Endothelial cell of umbilical vein (primary cell): ENCODE results near the gene ATP6V0E2. TPM values are rescaled to one million over a fixed set of nuclear protein-coding genes. Genes with fewer than 3 reads are reported as not detected.

Source experiments
- BruUV-seq: library from RNA; stranded (reverse); fragments of 400-500 nt; replicated peaks from 2 replicates; lab custom pipeline; 2021; lab: Mats Ljungman, UMichigan
- CTCF ChIA-PET: fragments of 300-600, 350-600 bp; sonication (Branson Sonifier 250); formaldehyde crosslinking; loops from one replicate; lab custom pipeline; 2021; ENCODE audit warnings: antibody characterized with exemption, inconsistent platforms; lab: Charles Lee
- POLR2A ChIA-PET: fragments of 300-600, 350-600 bp; sonication (Branson Sonifier 250); formaldehyde crosslinking; loops from one replicate; lab custom pipeline; 2021; ENCODE audit warnings: antibody characterized with exemption, inconsistent platforms; lab: Charles Lee
- DNase-seq: peaks from one replicate; pipeline ENCODE4 v3.0.0-alpha.2; 2011; ENCODE audit warnings: low read depth, low spot score
- FAIRE-seq: peaks from 2 replicates; lab custom pipeline; 2011; peaks lifted over from hg19 to GRCh38; lab: Jason Lieb, UNC
- H2AFZ ChIP-seq: 2 replicates; pipeline ENCODE4 v1.6.0; 2012; ENCODE audit warnings: low read depth, low read length, control low read depth, inconsistent platforms
- H3K27ac ChIP-seq: 2 replicates; pipeline ENCODE4 v1.5.1; 2011; ENCODE audit warnings: low read depth, mild to moderate bottlenecking, control low read depth, low read length, moderate library complexity; ENCODE audit not compliant: insufficient read depth
- H3K27me3 ChIP-seq, 2 experiments: 2 replicates each; pipeline versions ENCODE4 v1.6.0 to v1.6.1; 2011; ENCODE audit warnings: low read length in 2 of 2, mixed read lengths in 1 of 2; ENCODE audit not compliant: control insufficient read depth in 2 of 2, insufficient read depth in 2 of 2
- H3K36me3 ChIP-seq, 2 experiments: 2 replicates in 1 of 2; 3 replicates in 1 of 2; pipeline ENCODE4 v1.5.1; 2011; ENCODE audit warnings: low read length in 2 of 2, mild to moderate bottlenecking in 1 of 2, moderate library complexity in 1 of 2; ENCODE audit not compliant: control insufficient read depth in 2 of 2, insufficient read depth in 2 of 2; ENCODE audit errors: extremely low read depth in 1 of 2
- H3K4me1 ChIP-seq: 3 replicates; pipeline ENCODE4 v1.5.1; 2011; ENCODE audit warnings: mild to moderate bottlenecking, low read length; ENCODE audit not compliant: control insufficient read depth, insufficient read depth; ENCODE audit errors: extremely low read depth
- H3K4me2 ChIP-seq: 2 replicates; pipeline ENCODE4 v1.6.1; 2011; ENCODE audit warnings: low read length, control low read depth, mixed read lengths; ENCODE audit not compliant: insufficient read depth
- H3K4me3 ChIP-seq, 3 experiments: fragments of 200-600 bp in 1 of 3; sonication (generic), shearing (Covaris generic) in 1 of 3; replicated peaks in 1 of 3; 2 replicates each; pipeline ENCODE4 v1.5.1; 2011 to 2016; ENCODE audit warnings: control low read depth in 3 of 3, low read length in 3 of 3, mild to moderate bottlenecking in 2 of 3, inconsistent platforms in 1 of 3, low read depth in 1 of 3, moderate library complexity in 1 of 3; ENCODE audit not compliant: insufficient read depth in 1 of 3
- H3K79me2 ChIP-seq: 2 replicates; pipeline ENCODE4 v1.6.0; 2012; ENCODE audit warnings: low read length, inconsistent platforms; ENCODE audit not compliant: control insufficient read depth, insufficient read depth
- H3K9ac ChIP-seq: replicated peaks from 2 replicates; pipeline ENCODE3; 2011; ENCODE audit warnings: low read length, control low read depth; ENCODE audit not compliant: insufficient read depth; ENCODE audit errors: extremely low read depth
- H3K9me1 ChIP-seq: replicated peaks from 3 replicates; pipeline ENCODE4 v1.6.0; 2011; ENCODE audit warnings: mild to moderate bottlenecking, low read length; ENCODE audit not compliant: control insufficient read depth, insufficient read depth; ENCODE audit errors: extremely low read depth
- H3K9me3 ChIP-seq: replicated peaks from 2 replicates; pipeline ENCODE4 v1.5.1; 2012; ENCODE audit warnings: low read length, inconsistent platforms; ENCODE audit not compliant: control insufficient read depth, insufficient read depth
- H4K20me1 ChIP-seq: replicated peaks from 2 replicates; pipeline ENCODE3; 2011; ENCODE audit warnings: mild to moderate bottlenecking, low read length; ENCODE audit not compliant: control insufficient read depth, insufficient read depth; ENCODE audit errors: extremely low read depth
- EZH2 ChIP-seq: IDR thresholded peaks from 2 replicates; pipeline ENCODE4 v1.6.1; 2012; ENCODE audit warnings: borderline replicate concordance, low read depth, mild to moderate bottlenecking, moderate library complexity, low read length, inconsistent platforms; ENCODE audit not compliant: severe bottlenecking
- FOS ChIP-seq: IDR thresholded peaks from 2 replicates; pipeline ENCODE4 v1.6.1; 2011; ENCODE audit warnings: mild to moderate bottlenecking, low read length, moderate library complexity, borderline replicate concordance; ENCODE audit not compliant: insufficient read depth
- GATA2 ChIP-seq: IDR thresholded peaks from 2 replicates; pipeline ENCODE4 v1.7.0; 2011; ENCODE audit warnings: low read depth, mild to moderate bottlenecking, moderate library complexity, mixed read lengths, low read length; ENCODE audit not compliant: insufficient read length, insufficient read depth
- JUN ChIP-seq: IDR thresholded peaks from 2 replicates; pipeline ENCODE4 v1.6.1; 2011; ENCODE audit warnings: borderline replicate concordance, low read depth; ENCODE audit not compliant: insufficient read length, insufficient read depth
- POLR2A ChIP-seq: IDR thresholded peaks from 2 replicates; pipeline ENCODE4 v1.6.1; 2012; ENCODE audit warnings: low read depth, mild to moderate bottlenecking, control low read depth, low read length
- POLR2AphosphoS5 ChIP-seq: IDR thresholded peaks from 2 replicates; pipeline ENCODE4 v1.6.1; 2012; ENCODE audit warnings: low read depth, mild to moderate bottlenecking, control low read depth, low read length, moderate library complexity; ENCODE audit not compliant: insufficient read depth
- dilution Hi-C: fragments of 300-500 bp; cut with MboI; formaldehyde crosslinking; loops from one replicate; pipeline ENCODE4 v1.15.0; 2019; ENCODE audit warnings: low sequenced_read_pairs; ENCODE audit not compliant: extremely low pct_ligation_motif_present
- intact Hi-C: fragments of 100-400 bp; cut with micrococcal nuclease; formaldehyde crosslinking; loops from one replicate; pipeline ENCODE4 v1.10.0; 2022
- polyA plus RNA-seq, 4 experiments: library from polyadenylated mRNA; depleted of rRNA in 3 of 4; stranded (reverse) in 3 of 4; unstranded in 1 of 4; fragments of >200 nt; gene quantifications; 2 replicates each; pipeline versions ENCODE4 v1.2.1 to v1.2.3, GENCODE V29; 2011 to 2012; ENCODE audit warnings: missing spikeins in 1 of 4
- total RNA-seq: library from RNA; stranded (reverse); gene quantifications from 2 replicates; pipeline ENCODE4 v1.2.3, GENCODE V29; 2021
- TF ChIP-seq, protein P1 (sequence below), 2 donors: IDR thresholded peaks; 1 replicate in 1 of 2; 2 replicates in 1 of 2; pipeline ENCODE4 v1.5.1; 2011; ENCODE audit warnings: low read length in 2 of 2, mild to moderate bottlenecking in 2 of 2, moderate library complexity in 2 of 2, control low read depth in 1 of 2, inconsistent platforms in 1 of 2, low read depth in 1 of 2; ENCODE audit not compliant: insufficient read depth in 1 of 2; ENCODE audit errors: extremely low read depth in 1 of 2
- TF ChIP-seq, protein P2 (sequence below): IDR thresholded peaks from 2 replicates; pipeline ENCODE4 v1.6.1; 2011; ENCODE audit not compliant: insufficient read depth, insufficient read length

Gene ATP6V0E2
- total and polyA plus RNA-seq, 2 donors (not counting 3 experiments of a cell fraction or from before 2014, with no cell fraction given) = 27.8 to 36.8 TPM

DNA sequence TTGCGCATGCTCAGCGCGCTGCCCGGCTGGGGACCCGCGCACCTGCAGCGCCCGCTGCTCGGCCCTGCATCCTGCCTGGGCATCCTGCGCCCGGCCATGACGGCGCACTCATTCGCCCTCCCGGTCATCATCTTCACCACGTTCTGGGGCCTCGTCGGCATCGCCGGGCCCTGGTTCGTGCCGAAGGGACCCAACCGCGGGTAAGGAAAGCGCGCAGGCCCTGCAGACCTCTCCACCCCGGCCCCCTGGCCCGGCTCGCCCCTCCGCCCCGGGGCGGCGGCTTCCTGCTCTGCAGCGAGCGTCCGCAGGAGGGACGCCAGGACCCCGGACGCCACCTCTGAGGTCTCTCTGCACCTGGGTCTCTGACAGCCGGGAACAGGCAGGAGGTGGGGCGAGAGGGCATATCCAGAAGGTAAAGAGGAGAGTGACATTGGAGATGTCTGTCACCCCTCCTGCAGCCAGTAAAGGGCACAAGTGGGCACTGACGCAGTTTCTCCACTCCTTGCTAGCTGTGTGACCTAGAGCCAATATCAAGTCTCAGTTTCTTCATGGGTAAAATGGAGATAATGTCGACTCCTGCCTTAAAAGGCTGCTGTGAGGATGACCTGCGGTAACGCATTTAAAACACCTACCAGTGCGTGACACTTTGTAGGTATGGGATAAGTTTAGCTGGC, 338 bp downstream of the ATP6V0E2 start:
- peak overlapping the region; percentile 84 for H3K9ac ChIP-seq
- dilution Hi-C loops = no loop called here
- H3K36me3 ChIP-seq = no peaks in the 10 kb centered on the region
- H2AFZ ChIP-seq = peak overlapping the region; percentile 94
- DNase-seq (no peak), FAIRE-seq (no peak)
- H3K27ac ChIP-seq = no peak overlapping the region
- H3K4me2 ChIP-seq = peak overlapping the region; percentile 29
- no TSS peak for BruUV-seq
- H3K9me1 ChIP-seq = no peaks in the 10 kb centered on the region
- POLR2A ChIA-PET = no interaction called here
- peak overlapping the region; percentile 34 to 65 (median 48) for H3K4me3 ChIP-seq
- H4K20me1 ChIP-seq = no peaks in the 10 kb centered on the region
- CTCF ChIA-PET = no interaction called here
- H3K27me3 ChIP-seq = no peaks in the 10 kb centered on the region
- no peaks in the 10 kb centered on the region for H3K79me2 ChIP-seq
- intact Hi-C loops = loop anchor here (1.0 to 5.0 kb wide), 2 partner anchors 36 to 97 kb away; partner anchors contain the start of gene ZNF862
- no peaks in the 10 kb centered on the region for H3K9me3 ChIP-seq
- peaks cover 13% of the 10 kb centered on the region for H3K4me1 ChIP-seq
- TF ChIP-seq JUN = no peak
- TF ChIP-seq, protein P1, sequence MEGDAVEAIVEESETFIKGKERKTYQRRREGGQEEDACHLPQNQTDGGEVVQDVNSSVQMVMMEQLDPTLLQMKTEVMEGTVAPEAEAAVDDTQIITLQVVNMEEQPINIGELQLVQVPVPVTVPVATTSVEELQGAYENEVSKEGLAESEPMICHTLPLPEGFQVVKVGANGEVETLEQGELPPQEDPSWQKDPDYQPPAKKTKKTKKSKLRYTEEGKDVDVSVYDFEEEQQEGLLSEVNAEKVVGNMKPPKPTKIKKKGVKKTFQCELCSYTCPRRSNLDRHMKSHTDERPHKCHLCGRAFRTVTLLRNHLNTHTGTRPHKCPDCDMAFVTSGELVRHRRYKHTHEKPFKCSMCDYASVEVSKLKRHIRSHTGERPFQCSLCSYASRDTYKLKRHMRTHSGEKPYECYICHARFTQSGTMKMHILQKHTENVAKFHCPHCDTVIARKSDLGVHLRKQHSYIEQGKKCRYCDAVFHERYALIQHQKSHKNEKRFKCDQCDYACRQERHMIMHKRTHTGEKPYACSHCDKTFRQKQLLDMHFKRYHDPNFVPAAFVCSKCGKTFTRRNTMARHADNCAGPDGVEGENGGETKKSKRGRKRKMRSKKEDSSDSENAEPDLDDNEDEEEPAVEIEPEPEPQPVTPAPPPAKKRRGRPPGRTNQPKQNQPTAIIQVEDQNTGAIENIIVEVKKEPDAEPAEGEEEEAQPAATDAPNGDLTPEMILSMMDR (IDR thresholded peaks at IDR 0.05; ENCODE audit: extremely low read depth in 1 of 2, insufficient read depth in 1 of 2, low read depth in 1 of 2, low read length in 2 of 2) = no peak
- TF ChIP-seq, protein P2, sequence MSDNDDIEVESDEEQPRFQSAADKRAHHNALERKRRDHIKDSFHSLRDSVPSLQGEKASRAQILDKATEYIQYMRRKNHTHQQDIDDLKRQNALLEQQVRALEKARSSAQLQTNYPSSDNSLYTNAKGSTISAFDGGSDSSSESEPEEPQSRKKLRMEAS = no peak
- no peak for TF ChIP-seq GATA2
- TF ChIP-seq EZH2 = no peak
- no peak for TF ChIP-seq FOS
- TF ChIP-seq POLR2AphosphoS5 = peak; percentile 41
- no peak for TF ChIP-seq POLR2A
